Liver (tissue), 9 donors: ENCODE results near the gene NIPAL3. TPM values are rescaled to one million over a fixed set of nuclear protein-coding genes. Genes with fewer than 3 reads are reported as not detected.
A peak's percentile ranks its signal among the peaks of the same experiment; 100 is the strongest.

ENCODE experiments used
- DNase-seq: peaks from one replicate; pipeline ENCODE4 v3.0.0-alpha.2; 2017; ENCODE audit warnings: low spot score
- H3K27ac ChIP-seq, 2 donors: one replicate each; pipeline ENCODE4 v1.7.0; 2013; ENCODE audit warnings: inconsistent platforms in 2 of 2, low read length in 2 of 2, control low read depth in 1 of 2, low read depth in 1 of 2, mild to moderate bottlenecking in 1 of 2
- H3K27me3 ChIP-seq, 4 donors: one replicate each; pipeline versions ENCODE4 v1.6.1 to v1.7.0; 2013; ENCODE audit warnings: low read length in 3 of 4, inconsistent platforms in 1 of 4, mild to moderate bottlenecking in 1 of 4, moderate library complexity in 1 of 4; ENCODE audit not compliant: control insufficient read depth in 4 of 4, insufficient read depth in 4 of 4
- H3K36me3 ChIP-seq, 4 donors: one replicate each; pipeline versions ENCODE4 v1.6.1 to v1.7.0; 2013; ENCODE audit warnings: low read length in 3 of 4, mild to moderate bottlenecking in 3 of 4, low read depth in 1 of 4, moderate library complexity in 1 of 4; ENCODE audit not compliant: control insufficient read depth in 4 of 4, insufficient read depth in 3 of 4
- H3K4me1 ChIP-seq, 4 donors: one replicate each; pipeline versions ENCODE4 v1.6.1 to v1.7.0; 2013; ENCODE audit warnings: low read length in 3 of 4, mild to moderate bottlenecking in 3 of 4, moderate library complexity in 1 of 4; ENCODE audit not compliant: control insufficient read depth in 4 of 4, insufficient read depth in 4 of 4
- H3K4me3 ChIP-seq, 3 donors: one replicate each; pipeline versions ENCODE4 v1.6.1 to v1.7.0; 2013; ENCODE audit warnings: low read length in 3 of 3, control low read depth in 1 of 3, low read depth in 1 of 3, mild to moderate bottlenecking in 1 of 3
- H3K9ac ChIP-seq, 2 donors: one replicate each; pipeline ENCODE4 v1.7.0; 2013; ENCODE audit warnings: low read length in 2 of 2, mild to moderate bottlenecking in 2 of 2, moderate library complexity in 2 of 2, control low read depth in 1 of 2, low read depth in 1 of 2
- H3K9me3 ChIP-seq, 4 donors: one replicate each; pipeline versions ENCODE4 v1.6.1 to v1.7.0; 2013; ENCODE audit warnings: low read length in 3 of 4; ENCODE audit not compliant: control insufficient read depth in 4 of 4
- EGR1 ChIP-seq, 2 donors: IDR thresholded peaks; 2 replicates each; pipeline ENCODE4 v1.6.1; 2016 to 2018; ENCODE audit warnings: antibody characterized with exemption in 2 of 2, low read depth in 2 of 2
- FOXA1 ChIP-seq: IDR thresholded peaks from 2 replicates; pipeline ENCODE4 v1.6.1; 2016; ENCODE audit warnings: antibody characterized with exemption
- FOXA2 ChIP-seq: IDR thresholded peaks from 2 replicates; pipeline ENCODE4 v1.6.1; 2016; ENCODE audit warnings: antibody characterized with exemption
- GABPA ChIP-seq, 2 donors: IDR thresholded peaks in 1 of 2; conservative IDR thresholded peaks in 1 of 2; 2 replicates each; pipeline ENCODE4 v1.6.1; 2016; ENCODE audit warnings: antibody characterized with exemption in 2 of 2, mild to moderate bottlenecking in 1 of 2, moderate library complexity in 1 of 2
- HNF4A ChIP-seq, 2 donors: conservative IDR thresholded peaks; 2 replicates each; pipeline ENCODE4 v1.6.1; 2016; ENCODE audit warnings: antibody characterized with exemption in 2 of 2, mild to moderate bottlenecking in 2 of 2
- JUND ChIP-seq, 2 donors: IDR thresholded peaks; 2 replicates each; pipeline ENCODE4 v1.6.1; 2016; ENCODE audit warnings: antibody characterized with exemption in 2 of 2
- MAX ChIP-seq: IDR thresholded peaks from 2 replicates; pipeline ENCODE4 v1.6.1; 2016; ENCODE audit warnings: antibody characterized with exemption
- RXRA ChIP-seq, 2 donors: IDR thresholded peaks; 2 replicates each; pipeline ENCODE4 v1.6.1; 2017 to 2018; ENCODE audit warnings: antibody characterized with exemption in 2 of 2, mild to moderate bottlenecking in 1 of 2
- SP1 ChIP-seq: IDR thresholded peaks from 2 replicates; pipeline ENCODE4 v1.6.1; 2018; ENCODE audit warnings: antibody characterized with exemption, mild to moderate bottlenecking
- TAF1 ChIP-seq: conservative IDR thresholded peaks from 2 replicates; pipeline ENCODE4 v1.6.1; 2016; ENCODE audit warnings: antibody characterized with exemption, mild to moderate bottlenecking
- YY1 ChIP-seq: IDR thresholded peaks from 2 replicates; pipeline ENCODE4 v1.6.1; 2016; ENCODE audit warnings: antibody characterized with exemption, mild to moderate bottlenecking
- WGBS: extraction: QIAGEN DNeasy Blood & Tissue Kit; methylation state at CpG from one replicate; pipeline ENCODE4 v1.1.7; 2013; 5-methylcytosine and 5-hydroxymethylcytosine counted together
- polyA plus RNA-seq, 2 donors: library from polyadenylated mRNA; stranded (reverse) in 1 of 2; unstranded in 1 of 2; fragments of 200-250 nt in 1 of 2; fragments of >200 nt in 1 of 2; fragmentation: Nextera tagmentation in 1 of 2; extraction: Ambion mirVana in 1 of 2; gene quantifications; one replicate each; pipeline versions ENCODE4 v1.2.1 to v1.2.3, GENCODE V29; 2013 to 2015
- total RNA-seq, 2 donors: library from RNA; depleted of rRNA; stranded (reverse); fragments of >200 nt; gene quantifications; one replicate each; pipeline ENCODE4 v1.2.3, GENCODE V29; 2014
- TF ChIP-seq, protein P1 (sequence below): IDR thresholded peaks from 2 replicates; pipeline ENCODE4 v1.6.1; 2016; ENCODE audit warnings: antibody characterized with exemption
- TF ChIP-seq, protein P2 (sequence below): IDR thresholded peaks from 2 replicates; pipeline ENCODE4 v1.6.1; 2016; ENCODE audit warnings: antibody characterized with exemption, mild to moderate bottlenecking
- TF ChIP-seq, protein P3 (sequence below): fragments of 150-350 bp; IDR thresholded peaks from 2 replicates; pipeline ENCODE4 v1.5.1; 2017; ENCODE audit warnings: improper control_type of control experiment, low read depth, low read length; ENCODE audit not compliant: missing input control
- donor health status: healthy.
- donor health status: healthy.
- donor health status: healthy.
- donor health status: healthy.
- donor health status: healthy.

Gene NIPAL3
- total and polyA plus RNA-seq, 4 donors, result 3.0 to 12.0 (median 6.0) TPM

DNA sequence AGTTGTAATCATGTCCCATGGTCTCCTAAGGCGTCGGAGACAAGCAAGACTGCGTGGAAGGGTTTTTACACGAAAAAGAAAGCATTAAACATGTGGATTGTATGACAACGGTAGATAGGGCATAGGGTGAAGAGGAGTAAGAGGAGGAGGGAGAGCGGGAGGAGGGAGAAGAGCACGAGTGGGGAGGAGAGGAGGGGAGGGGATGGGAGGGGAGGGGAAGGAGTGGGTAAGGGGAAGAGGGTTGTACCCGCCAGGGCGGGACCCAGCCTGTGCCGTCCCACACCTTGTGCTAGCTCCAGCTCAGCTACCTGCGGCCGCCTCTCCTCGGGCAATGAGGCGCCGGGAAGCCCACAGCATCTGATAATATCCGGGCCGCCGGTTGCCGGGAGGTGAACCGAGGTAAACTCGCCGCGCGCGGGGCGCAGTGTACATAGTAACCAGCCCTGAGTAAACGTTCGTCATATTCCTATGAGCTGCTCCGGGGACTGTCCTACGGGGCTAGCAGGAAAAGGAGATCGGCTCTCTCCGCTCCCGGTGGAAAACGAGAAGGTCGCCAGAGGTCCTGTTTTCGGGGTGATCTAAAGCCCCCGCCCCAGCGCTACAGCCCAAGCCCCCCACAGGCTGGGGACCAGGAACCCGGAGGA, 86.6 kb downstream of the NIPAL3 start:
- H3K27ac ChIP-seq, result peak overlapping the region; percentile 58 to 59
- H3K4me1 ChIP-seq, result peaks cover 0 to 15% (median 6%) of the 10 kb centered on the region in 4 donors
- H3K9ac ChIP-seq, result peak overlapping the region in 1 of 2 donors; percentile 60
- peak; percentile 69 for DNase-seq
- no peaks in the 10 kb centered on the region for H3K36me3 ChIP-seq
- WGBS, result 3% methylated on average over 39 of the region's 39 CpGs
- peak overlapping the region; percentile 41 to 89 (median 86) for H3K4me3 ChIP-seq
- no peaks in the 10 kb centered on the region for H3K27me3 ChIP-seq
- no peaks in the 10 kb centered on the region for H3K9me3 ChIP-seq
- TF ChIP-seq SP1 (peak; percentile 7), MAX (no peak), RXRA (IDR thresholded peaks at IDR 0.05) (peak; percentile 23 to 55), GABPA (IDR thresholded peaks at IDR 0.05 in 1 of 2, conservative IDR thresholded peaks at IDR 0.05 in 1 of 2) (no peak)
- TF ChIP-seq, protein P1, sequence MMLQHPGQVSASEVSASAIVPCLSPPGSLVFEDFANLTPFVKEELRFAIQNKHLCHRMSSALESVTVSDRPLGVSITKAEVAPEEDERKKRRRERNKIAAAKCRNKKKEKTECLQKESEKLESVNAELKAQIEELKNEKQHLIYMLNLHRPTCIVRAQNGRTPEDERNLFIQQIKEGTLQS, result no peak
- TF ChIP-seq, protein P2, sequence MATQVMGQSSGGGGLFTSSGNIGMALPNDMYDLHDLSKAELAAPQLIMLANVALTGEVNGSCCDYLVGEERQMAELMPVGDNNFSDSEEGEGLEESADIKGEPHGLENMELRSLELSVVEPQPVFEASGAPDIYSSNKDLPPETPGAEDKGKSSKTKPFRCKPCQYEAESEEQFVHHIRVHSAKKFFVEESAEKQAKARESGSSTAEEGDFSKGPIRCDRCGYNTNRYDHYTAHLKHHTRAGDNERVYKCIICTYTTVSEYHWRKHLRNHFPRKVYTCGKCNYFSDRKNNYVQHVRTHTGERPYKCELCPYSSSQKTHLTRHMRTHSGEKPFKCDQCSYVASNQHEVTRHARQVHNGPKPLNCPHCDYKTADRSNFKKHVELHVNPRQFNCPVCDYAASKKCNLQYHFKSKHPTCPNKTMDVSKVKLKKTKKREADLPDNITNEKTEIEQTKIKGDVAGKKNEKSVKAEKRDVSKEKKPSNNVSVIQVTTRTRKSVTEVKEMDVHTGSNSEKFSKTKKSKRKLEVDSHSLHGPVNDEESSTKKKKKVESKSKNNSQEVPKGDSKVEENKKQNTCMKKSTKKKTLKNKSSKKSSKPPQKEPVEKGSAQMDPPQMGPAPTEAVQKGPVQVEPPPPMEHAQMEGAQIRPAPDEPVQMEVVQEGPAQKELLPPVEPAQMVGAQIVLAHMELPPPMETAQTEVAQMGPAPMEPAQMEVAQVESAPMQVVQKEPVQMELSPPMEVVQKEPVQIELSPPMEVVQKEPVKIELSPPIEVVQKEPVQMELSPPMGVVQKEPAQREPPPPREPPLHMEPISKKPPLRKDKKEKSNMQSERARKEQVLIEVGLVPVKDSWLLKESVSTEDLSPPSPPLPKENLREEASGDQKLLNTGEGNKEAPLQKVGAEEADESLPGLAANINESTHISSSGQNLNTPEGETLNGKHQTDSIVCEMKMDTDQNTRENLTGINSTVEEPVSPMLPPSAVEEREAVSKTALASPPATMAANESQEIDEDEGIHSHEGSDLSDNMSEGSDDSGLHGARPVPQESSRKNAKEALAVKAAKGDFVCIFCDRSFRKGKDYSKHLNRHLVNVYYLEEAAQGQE, result no peak

DNA sequence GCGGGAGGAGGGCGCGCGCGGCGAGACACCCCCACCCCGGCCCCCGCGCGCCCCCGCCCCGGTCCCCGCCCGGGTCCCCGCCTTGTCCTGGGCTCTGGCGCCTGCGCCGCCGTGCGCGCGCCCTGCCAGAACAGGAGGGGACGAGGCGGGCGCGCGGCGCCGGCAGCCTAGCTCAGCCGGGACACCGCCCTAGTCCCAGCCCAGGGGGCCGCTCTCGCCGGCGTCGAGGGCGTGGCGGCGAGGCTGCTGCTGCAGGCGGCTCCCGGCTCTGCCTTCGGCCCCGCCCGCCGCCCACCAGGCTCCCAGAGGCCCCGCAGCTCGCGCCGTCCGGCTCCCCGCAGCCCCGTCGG, 87.1 kb downstream of the NIPAL3 start, which contains the start of gene RCAN3:
RCAN3 (plus strand) TSS at position 128 of the 350 bp plus-strand sequence. CDS start 11,537 bp downstream, outside the sequence.
- H3K4me3 ChIP-seq, result peak within 1 kb of the TSS; percentile 41 to 89 (median 86)
- TF ChIP-seq EGR1 (IDR thresholded peaks at IDR 0.05; ENCODE audit: low read depth in 2 of 2), result no peak
- TF ChIP-seq, protein P3, sequence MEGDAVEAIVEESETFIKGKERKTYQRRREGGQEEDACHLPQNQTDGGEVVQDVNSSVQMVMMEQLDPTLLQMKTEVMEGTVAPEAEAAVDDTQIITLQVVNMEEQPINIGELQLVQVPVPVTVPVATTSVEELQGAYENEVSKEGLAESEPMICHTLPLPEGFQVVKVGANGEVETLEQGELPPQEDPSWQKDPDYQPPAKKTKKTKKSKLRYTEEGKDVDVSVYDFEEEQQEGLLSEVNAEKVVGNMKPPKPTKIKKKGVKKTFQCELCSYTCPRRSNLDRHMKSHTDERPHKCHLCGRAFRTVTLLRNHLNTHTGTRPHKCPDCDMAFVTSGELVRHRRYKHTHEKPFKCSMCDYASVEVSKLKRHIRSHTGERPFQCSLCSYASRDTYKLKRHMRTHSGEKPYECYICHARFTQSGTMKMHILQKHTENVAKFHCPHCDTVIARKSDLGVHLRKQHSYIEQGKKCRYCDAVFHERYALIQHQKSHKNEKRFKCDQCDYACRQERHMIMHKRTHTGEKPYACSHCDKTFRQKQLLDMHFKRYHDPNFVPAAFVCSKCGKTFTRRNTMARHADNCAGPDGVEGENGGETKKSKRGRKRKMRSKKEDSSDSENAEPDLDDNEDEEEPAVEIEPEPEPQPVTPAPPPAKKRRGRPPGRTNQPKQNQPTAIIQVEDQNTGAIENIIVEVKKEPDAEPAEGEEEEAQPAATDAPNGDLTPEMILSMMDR, result no peak
- no peak for TF ChIP-seq FOXA2
- no peak for TF ChIP-seq TAF1
- TF ChIP-seq HNF4A (conservative IDR thresholded peaks at IDR 0.05), result no peak
- TF ChIP-seq, protein P2, result no peak
- TF ChIP-seq FOXA1, result no peak
- no peak for TF ChIP-seq YY1
- TF ChIP-seq JUND (IDR thresholded peaks at IDR 0.05), result no peak
- no peak for TF ChIP-seq SP1
- H3K4me1 ChIP-seq, result peaks cover 0 to 15% (median 6%) of the 10 kb centered on the region in 4 donors
- peak within 1 kb of the TSS in 1 of 2 donors; percentile 60 for H3K9ac ChIP-seq
- DNase-seq, result peak; percentile 75
- no peaks in the 10 kb centered on the region for H3K9me3 ChIP-seq
- WGBS, result 0% methylated on average over 53 of the region's 53 CpGs
- peak within 1 kb of the TSS; percentile 58 to 59 for H3K27ac ChIP-seq
- H3K36me3 ChIP-seq, result no peaks in the 10 kb centered on the region
- H3K27me3 ChIP-seq, result no peaks in the 10 kb centered on the region
